CD4-positive, alpha-beta T cell treated with Interleukin-17A for 1 hour (primary cell): ENCODE results near the gene ABCC1.
"Not testable (repeated sequence)": the region's sequence is repeated elsewhere in the genome, so short reads cannot be mapped to it uniquely, and the experiment has no call there.

Experiments used
- DNase-seq: peaks from one replicate; pipeline ENCODE4 v3.0.0-alpha.2; 2020

Gene ABCC1

DNA sequence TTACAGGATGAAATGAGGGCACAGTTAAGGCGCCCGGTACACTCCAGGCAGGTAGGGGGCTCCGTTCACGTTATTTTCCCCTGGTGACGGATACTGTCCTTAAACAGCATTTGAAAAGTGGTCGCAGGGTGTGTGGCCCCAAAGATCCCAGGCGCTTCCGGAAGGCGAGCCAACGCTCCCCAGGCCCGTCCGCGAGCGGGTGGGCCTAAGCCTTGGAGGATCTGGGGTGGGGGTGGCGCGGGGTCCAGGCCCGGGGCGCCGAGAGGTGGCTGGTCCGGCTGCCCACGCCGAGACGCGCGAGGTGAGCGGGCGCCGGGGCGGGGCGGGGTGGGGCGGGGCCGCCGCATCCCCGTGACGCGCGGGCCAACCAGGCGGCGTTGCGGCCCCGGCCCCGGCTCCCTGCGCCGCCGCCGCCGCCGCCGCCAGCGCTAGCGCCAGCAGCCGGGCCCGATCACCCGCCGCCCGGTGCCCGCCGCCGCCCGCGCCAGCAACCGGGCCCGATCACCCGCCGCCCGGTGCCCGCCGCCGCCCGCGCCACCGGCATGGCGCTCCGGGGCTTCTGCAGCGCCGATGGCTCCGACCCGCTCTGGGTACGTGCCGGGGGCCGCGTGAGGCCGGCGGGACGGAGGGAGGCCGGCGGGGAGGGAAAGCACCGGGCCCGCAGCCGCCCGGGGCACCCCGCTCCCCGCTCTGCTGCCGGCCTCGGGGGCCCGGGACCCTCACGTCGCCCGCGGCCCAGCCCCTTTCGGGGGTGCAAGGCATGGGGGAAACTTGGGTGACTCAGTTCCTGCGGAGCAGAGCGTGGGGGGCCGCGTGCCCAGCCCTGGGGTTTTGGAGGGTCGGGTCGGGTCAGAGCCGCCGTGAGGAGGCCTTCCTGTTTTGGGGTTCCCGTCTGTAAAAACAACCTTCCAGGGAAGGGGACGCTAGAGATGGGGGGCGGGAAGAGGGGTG lies at the start of gene ABCC1:
Gene ABCC1, plus strand, starts transcription at position 407 of the 951 bp plus-strand sequence. Its CDS starts 136 bp downstream, at position 543.
- DNase-seq, result peak; percentile 71

DNA sequence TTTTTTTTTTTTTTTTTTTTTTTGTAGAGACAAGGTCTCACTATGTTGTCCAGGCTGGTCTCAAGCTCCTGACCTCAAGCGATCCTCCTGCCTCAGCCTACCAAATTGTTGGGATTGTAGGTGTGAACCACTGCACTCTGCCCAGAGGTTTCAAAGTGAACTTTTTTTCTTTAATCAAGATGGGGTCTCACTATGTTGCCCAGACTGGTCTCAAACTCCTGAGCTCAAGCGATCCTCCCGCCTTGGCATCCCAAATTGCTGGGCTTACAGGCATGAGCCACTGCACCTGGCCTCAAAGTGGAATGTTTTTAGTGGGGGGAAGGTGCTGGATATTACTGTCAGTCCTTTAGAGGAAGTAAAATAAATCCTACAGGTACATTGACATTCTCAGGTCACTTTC lies 49.1 kb upstream of the ABCC1 start:
- no peak for DNase-seq

DNA sequence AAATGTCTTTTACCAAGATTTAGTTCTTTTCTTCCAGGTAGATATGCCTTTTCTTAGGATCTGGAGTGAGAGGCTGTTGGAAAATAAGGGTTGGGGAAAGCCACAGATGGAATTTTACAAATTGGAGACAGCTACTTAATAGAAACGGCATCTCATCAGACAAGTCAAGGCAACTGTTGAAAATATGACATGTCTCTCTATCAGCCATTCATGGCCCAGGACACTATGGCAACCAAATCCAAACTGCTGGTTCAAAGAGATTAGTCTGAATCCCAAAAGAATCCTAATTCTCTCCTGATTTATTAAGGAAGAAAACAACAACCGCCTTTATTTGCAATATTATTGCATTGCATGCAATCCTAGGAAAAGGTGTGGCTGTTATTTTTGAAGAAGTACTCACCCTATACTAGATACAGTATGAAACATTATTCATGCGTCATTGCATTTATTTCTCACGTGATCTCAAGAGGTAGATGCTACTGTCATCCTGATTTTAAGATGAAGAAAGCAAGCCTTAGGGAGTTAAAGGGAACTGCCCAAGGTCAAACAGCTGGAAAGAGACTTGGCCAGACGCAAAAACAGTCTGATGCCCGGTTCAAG lies 48.4 kb upstream of the ABCC1 start:
- no peak for DNase-seq

DNA sequence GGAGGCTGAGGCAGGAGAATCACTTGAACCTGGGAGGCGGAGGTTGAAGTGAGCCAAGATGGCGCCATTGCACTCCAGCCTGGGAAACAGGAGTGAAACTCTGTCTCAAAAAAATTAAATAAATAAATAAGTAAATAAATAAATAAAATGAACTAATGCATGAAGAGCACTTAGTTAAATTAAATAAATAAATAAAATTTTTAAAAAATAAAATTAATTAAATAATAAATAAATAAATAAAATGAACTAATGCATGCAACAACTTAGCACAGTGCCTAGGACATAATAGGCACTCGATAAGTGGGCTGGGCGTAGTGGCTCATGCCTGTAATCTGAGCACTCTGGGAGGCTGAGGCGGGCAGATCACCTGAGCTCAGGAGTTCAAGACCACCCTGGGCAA lies 45.5 kb upstream of the ABCC1 start:
- DNase-seq, result no peak

DNA sequence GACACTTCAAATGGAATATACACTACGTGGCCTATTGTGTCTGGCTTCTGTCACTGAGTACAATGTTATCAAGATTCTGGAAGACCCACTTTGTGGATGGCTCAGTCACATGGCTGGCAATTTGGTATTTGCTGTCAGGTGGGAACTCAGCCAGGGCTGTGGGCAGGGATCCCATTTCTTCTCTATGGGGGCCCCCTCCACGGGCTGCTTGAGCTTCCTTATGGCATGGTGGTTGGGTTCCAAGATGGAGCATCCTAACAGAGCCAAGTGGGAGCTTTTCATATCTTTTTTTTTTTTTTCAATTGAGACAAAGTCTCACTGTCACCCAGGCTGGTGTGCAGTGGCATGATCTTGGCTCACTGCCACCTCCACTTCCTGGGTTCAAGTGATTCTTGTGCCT lies 43.0 kb upstream of the ABCC1 start:
- no peak for DNase-seq

DNA sequence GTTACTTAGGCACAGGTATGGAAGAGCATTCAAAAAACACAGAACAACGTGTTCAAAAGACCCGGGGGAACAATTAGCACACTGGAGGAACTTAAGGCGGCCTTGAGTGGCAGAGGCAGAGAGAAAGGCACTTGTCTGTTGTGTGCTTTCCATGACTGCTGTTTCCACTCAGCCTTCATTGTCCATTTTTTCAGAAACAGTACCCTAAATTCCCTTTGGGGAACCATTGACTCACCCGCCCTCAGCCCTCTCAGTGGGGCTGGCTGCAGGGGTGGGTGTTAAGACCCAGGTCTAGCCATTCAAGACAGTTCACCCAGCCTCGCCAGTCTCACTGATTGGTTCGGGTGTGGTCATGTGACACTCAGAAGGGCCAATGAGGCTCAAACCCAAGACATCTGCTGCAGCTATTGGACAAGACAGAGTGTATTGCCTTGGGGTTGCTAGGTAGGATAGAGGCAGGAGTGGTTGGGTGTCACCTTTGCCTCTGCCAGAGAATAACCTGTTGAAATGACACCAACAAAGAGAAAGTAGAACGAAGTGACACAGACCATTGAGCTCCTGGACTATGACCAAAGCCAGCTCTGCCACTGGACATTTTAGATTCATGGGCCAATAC lies 41.4 kb upstream of the ABCC1 start:
- peak; percentile 44 for DNase-seq

DNA sequence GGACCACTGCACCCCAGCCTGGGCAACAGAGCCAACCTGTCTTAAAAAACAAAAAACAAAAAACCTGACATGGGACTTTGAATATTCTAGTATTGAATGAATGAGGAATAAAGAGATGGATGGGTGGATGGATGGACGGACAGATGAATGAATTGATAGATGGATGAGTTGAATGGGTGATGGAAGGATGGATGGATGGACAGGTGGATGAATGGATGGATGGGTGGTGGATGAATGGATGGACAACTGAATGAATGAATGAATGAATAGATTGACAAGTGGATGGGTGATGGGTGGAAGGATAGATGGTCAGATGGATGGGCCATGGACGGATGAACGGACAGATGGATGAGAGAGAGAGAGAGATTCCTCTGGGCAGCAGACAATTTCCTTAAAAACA lies 38.2 kb upstream of the ABCC1 start:
- no peak for DNase-seq

DNA sequence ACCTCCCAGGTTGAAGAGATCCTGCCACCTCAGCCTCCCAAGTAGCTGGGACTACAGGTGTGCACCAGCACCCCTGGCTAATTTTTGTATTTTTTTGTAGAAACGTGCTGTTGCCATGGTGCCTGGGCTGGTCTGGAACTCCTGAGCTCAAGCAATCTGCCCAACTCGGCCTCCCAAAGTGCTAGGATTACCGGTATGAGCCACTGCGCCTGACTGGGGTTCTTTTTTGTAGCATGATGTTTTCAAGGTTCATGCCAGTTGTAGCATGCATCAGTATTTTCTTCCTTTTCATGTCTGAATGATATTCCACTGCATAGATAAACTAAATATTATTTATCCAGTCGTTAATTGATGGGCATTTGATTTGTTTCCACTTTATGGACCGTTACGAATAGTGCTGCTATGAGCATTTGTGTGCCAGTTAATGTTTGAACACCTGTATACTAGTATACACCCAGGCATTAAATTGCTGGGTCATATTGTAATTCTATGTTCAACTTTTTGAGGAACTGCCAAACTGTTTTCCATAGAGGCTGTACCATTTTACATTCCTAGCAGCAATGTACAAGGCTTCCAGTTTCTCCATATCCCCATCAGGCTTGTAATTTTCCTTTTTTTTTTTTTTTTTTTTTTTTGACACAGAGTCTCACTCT lies 36.2 kb upstream of the ABCC1 start:
- no peak for DNase-seq

DNA sequence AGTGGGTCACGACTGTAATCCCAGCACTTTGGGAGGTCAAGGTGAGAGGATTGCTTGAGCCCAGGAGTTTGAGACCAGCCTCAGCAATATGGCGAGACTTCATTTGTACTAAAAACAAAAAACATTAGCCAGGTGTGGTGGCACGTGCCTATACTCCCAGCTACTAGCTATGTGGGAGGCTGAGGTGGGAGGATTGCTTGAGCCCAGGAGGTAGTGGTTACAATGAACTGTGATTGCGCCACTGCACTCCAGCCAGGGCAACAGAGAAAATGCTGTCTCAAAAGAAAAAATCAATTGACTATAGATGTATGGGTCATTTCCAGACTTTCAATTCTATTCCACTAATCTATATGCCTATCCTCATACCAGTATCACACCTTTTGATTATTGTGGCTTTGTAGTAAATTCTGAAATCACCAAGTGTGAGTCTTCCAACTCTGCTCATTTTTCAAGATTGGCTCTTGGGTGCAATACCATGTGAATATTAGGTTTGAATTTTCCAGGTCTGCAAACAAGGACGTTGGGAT lies 33.8 kb upstream of the ABCC1 start:
- no peak for DNase-seq

DNA sequence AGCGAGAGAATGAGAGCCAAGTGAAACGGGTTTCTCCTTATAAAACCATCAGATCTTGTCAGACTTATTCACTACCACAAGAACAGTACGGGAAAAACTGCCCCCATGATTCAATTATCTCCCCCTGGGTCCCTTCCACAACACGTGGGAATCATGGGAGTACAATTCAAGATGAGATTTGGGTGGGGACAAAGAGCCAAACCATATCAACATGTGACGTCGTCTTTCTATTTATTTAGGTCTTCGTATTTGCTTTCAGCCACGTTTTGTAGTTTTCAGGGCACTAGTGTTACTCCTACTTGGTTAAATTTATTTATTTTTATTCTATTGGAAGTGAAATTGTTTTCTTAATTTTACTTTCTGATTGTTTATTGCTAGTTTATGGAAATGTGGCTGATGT lies 33.1 kb upstream of the ABCC1 start:
- DNase-seq, result no peak

DNA sequence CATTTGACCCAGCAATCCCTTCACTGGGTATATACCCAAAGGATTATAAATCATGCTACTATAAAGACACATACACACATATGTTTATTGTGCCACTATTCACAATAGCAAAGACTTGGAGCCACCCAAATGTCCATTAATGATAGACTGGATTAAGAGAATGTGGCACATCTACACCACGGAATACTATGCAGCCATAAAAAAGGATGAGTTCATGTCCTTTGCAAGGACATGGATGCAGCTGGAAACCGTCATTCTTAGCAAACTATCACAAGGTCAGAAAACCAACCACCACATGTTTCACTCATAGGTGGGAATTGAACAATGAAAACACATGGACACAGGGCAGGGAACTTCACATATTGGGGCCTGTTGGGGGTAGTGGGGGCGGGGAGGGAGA lies 31.1 kb upstream of the ABCC1 start:
- not testable (repeated sequence) for DNase-seq

DNA sequence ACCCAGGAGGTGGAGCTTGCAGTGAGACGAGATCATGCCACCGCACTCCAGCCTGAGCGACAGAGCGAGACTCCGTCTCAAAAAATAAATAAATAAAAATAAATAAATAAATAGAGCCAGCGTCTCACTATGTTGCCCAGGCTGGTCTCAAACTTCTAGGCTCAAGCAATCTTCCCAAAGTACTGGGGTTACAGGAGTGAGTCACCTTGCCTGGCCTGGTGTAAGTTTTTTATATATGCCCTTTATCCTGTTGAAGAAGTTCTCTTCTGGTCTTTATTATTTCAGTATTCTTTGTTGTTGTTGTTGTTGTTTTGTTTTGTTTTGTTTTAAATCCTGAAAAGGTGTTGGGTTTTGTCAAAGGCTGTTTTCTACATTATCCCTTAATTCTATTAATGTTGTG lies 30.1 kb upstream of the ABCC1 start:
- no peak for DNase-seq

DNA sequence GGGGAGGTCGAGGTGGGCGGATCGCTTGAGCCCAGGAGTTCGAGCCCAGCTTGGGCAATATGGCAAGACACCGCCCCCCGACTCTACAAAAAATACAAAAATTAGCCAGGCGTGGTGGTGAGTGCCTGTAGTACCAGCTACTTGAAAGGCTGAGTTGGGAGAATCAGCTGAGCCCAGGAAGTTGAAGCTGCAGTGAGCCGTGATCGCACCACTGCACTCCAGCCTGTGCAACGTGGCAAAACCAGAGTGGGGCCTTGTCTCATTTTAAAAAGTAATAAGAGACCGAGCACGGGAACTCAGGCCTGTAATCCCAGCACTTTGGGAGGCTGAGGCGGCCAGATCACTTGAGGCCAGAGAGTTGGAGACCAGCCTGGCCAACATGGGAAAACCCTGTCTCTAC lies 24.4 kb upstream of the ABCC1 start:
- no peak for DNase-seq

DNA sequence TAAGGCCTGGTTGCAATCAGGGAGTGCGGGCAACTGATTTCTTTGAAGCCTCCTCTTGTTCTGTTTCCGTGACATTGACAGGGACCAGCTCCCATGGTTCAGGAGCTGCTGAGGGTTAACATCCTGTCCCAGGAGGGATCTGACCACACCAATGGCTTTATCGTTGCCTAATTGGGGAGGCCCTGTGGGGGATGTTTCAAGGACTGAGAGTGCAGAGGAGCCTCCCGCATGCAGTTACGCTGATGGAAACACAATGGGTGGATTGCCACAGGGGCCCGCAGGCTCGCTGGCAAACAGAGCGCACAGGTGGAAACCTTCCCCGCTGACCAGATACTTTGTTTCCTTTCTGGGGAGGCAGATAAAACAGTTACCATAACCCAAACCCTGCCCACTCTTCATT lies 23.8 kb upstream of the ABCC1 start:
- no peak for DNase-seq

DNA sequence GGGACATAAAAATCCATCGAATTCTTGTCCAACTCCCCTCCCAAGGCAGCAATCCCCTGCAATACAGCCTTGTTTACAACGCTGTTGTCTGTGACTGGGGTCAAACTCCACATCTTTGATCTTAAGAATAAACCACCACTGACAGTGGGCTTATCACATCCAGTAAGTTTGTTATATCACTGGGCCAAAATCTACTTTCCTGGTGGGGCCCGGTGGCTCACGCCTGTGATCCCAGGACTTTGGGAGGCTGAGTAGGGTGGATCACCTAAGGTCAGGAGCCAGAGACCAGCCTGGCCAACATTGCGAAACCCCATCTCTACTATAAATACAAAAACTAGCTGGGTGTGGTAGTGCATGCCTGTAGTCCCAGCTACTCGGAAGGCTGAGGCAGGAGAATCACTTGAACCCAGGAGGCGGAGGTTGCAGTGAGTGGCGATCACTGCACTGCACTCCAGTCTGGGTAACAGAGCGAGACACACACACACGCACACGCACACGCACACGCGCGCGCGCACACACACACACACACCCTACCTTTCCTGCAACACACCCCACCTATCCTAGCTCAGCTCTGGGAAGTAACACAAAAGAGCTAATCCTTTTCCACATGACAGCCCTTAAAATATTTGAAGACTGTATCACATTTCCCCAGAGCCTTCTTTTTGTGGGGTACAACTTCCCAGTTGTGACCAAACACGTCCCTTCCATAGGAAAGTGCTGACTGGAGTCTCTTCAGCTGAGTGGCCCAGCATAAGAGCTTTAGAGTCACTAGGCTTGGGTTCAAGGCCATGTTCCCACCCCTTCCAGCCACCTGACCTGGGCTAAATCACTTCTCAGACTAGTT lies 20.9 kb upstream of the ABCC1 start:
- no peak for DNase-seq

DNA sequence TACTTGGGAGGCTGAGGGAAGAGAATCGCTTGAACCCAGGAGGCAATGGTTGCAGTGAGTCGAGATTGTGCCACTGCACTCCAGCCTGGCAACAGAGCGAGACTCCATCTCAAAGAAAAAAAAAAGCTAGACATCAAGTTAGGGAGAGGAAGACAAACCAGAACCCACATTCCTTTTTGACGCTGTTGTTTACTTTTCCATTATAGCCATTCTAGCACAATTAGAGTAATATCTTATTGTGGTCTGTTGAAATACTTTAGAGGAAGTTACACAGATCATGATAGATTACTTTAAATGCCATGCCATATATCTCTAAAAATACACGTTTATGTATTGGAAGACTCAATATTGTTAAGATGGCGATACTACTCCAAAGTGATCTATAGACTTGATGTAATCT lies 16.5 kb upstream of the ABCC1 start:
- no peak for DNase-seq

DNA sequence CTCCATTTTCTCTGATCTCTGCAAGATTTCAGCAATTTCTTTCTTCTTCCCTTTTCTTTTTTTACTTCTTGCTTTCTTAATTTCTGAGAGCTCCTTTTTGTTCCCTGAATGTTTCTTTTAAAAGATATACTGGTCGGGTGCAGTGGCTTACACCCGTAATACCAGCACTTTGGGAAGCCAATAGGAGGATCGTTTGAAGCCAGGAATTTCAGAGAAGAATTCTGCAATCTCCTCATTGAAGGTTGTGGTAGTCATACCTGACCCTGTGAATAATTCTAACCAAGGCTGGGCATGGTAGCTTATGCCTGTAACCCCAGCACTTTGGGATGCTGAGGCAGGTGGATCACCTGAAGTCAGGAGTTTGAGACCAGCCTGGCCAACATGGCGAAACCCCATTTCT lies 15.6 kb upstream of the ABCC1 start:
- DNase-seq, result no peak

DNA sequence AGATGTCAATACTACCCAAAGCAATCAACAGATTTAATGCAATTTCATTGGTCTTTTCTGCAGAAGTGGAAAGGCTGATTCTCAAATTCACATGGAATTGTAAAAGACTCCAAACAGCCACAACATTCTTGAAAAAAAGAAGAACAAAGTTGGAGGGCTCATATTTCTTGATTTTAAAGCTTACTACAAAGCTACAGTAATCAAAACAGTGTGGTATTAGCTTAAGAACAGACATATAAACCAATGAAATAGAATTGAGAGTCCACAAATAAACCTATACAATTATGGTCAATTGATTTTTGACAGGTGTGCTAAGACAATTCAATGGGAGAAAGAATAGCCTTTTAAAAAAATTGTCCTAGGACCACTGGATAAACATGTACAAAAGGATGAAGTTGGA lies 14.4 kb upstream of the ABCC1 start:
- no peak for DNase-seq

DNA sequence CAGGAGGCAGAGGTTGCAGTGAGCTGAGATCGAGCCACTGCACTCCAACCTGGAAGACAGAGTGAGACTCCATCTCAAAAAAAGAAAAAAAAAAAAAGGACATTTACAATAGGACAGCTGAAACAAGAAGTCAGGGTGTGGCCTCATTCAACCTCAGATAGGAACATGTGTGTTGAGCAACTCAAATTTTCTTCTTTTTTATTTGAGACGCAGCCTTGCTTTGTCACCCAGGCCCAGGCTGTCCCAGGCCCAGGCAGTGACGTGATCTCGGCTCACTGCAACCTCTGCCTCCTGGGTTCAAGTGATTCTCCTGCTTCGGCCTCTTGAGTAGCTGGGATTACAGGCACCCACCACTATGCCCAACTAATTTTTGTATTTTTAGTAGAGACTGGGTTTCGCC lies 12.6 kb upstream of the ABCC1 start:
- not testable (repeated sequence) for DNase-seq

DNA sequence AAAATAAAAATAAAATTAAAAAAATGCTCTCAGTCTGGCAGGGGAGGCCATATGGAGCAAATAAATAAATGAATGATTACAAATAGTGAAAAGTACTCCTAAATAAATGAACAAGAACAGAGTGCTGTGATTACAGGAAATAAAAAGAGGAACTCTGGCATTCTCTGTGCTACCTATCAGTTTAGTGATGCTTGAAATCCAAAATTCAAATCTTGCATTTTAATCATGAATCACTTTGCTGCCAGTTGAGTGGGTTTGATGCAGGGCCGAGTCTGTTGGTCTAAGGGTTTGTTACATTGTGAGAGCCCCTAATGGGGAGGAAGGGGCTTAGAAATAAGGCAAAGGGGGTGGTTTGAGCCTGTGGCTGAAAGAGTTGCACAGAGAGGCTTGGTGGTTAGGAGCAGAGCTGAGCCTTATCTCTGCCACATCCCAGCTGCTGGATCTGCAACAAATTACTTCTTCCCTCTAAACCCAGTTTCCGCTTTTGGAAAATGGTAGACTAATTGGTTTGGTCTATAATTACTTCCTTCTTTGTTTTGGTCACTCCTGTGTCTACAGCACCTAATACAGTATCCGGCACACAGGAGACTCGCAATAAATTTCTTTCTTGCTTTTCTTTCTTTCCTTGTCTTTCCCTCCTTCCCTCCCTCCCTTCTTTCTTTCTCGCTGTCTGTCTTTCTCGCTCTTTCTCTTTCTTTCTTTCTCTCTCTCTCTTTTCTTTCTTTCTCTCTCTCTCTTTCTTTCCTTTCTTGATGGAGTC lies 6.3 kb upstream of the ABCC1 start:
- no peak for DNase-seq

DNA sequence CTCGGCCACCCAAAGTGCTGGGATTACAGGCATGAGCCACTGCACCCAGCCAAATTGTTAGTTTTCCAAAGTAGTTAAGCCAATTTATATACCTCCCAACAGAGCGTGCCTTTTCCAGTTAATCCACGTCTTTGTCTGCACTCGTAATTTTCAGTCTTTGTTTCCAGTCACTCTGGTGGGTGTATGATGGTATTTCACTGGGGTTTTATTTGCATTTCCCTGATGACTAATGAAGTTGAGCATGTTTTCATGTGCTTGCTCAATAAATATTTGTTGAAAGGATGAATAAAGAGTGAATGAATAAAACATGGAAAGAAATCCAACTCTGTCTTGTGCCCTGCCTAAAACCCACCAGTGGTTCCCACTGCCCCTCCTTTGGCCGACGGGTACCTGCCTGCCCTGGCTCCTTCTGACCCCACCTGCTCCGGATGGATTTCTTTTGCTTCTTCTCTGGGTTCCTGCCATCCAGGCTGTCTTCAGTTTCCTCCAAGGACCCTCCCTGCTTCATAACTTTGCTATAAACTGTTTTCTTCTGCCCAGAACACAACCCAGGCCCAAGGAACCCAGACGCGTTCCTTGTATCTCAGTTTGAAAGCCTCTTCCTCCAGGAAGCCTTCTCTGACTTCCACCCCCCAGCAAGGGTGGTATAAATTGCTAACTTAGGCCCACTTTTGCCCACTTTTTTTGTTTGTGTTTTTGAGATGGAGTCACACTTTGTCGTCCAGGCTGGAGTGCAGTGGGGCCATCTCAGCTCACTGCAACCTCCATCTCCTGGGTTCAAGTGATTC lies 3.0 kb upstream of the ABCC1 start:
- DNase-seq, result no peak
